ENCODE results near the gene INTS6L. TPM values are rescaled to one million over a fixed set of nuclear protein-coding genes. Genes with fewer than 3 reads are reported as not detected.
A peak's percentile ranks its signal among the peaks of the same experiment; 100 is the strongest.
"Not testable (repeated sequence)": the region's sequence is repeated elsewhere in the genome, so short reads cannot be mapped to it uniquely, and the experiment has no call there.

Gene INTS6L
- total RNA-seq, 8 experiments from 2014 or later: 8.5 to 17.4 (median 12.1) TPM

DNA sequence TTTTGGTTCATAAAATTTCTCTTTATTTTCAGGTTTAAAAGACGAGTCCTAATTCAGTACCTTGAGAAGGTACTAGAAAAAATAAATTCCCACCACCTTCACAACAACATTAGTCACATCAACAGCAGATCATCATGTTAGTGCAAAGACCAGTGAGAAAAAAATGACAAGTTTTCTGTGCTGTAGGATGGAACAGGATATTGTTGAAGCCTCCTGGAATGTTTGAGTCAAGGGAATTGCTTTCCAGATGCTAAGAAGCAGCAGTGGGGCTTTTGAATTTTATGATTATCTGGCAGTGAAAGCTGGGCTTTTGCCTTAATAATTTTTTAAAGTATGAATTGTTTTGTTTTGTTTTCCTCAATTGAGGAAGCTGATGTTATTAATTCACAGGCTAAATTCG, 61.0 kb downstream of the INTS6L start:
- Histone ChIP-seq H3K4me3 (no peak overlapping the region), H3K27ac (no peak overlapping the region), H3K4me1 (replicated peaks in 1 of 2) (no peaks in the 10 kb centered on the region)
- 0 to 71% (median 0%) methylated on average over 1 to 2 of the region's 2 CpGs; no CpG with 5 or more reads in 5 of the 10 experiments for WGBS, 10 experiments
- no peak for ATAC-seq (replicated peaks in 6 of 8)
- in situ Hi-C loops (cut with MboI; ENCODE audit: low pct_unique_long_range_greater_than_20kb in 2 of 9, low sequenced_read_pairs in 9 of 9, unreplicated experiment in 9 of 9): no loop called here

GRCh38 chrX:135585153-135585552, 64.7 kb downstream of the INTS6L start:
- Histone ChIP-seq H3K27ac (no peak overlapping the region), H3K4me1 (replicated peaks in 1 of 2) (no peaks in the 10 kb centered on the region), H3K4me3 (no peak overlapping the region)
- no peak for ATAC-seq (replicated peaks in 6 of 8)
- in situ Hi-C loops (cut with MboI; ENCODE audit: low pct_unique_long_range_greater_than_20kb in 2 of 9, low sequenced_read_pairs in 9 of 9, unreplicated experiment in 9 of 9): no loop called here
- WGBS, 10 experiments: 69% methylated on average over 5 of the region's 6 CpGs; no CpG with 5 or more reads in 9 of the 10 experiments

- in situ Hi-C loops (cut with MboI; ENCODE audit: low pct_unique_long_range_greater_than_20kb in 2 of 9, low sequenced_read_pairs in 9 of 9, unreplicated experiment in 9 of 9): no loop called here
- Histone ChIP-seq H3K27ac (no peak overlapping the region), H3K4me1 (replicated peaks in 1 of 2) (no peaks in the 10 kb centered on the region), H3K4me3 (no peak overlapping the region)
- WGBS, 10 experiments: 52 to 82% (median 80%) methylated on average over 1 to 4 of the region's 4 CpGs; no CpG with 5 or more reads in 5 of the 10 experiments
- ATAC-seq (replicated peaks in 6 of 8): no peak
Measured at GRCh38 chrX:135591871-135592270, 71.4 kb downstream of the INTS6L start.

DNA sequence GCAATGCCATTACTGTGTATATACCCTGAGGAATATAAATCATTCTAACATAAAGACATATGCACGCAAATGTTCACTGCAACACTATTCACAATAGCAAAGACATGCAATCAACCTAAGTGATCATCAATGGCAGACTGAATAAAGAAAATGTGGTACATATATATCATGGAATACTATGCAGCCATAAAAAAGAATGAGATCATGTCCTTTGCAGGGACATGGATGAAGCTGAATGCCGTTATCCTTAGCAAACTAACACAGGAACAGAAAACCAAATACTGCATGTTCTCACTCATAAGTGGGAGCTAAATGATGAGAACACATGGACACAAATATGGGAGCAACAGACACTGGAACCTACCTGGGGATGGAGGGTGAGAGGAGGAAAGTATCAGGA, 73.6 kb downstream of the INTS6L start:
- H3K4me1 ChIP-seq (replicated peaks in 1 of 2); in situ Hi-C loops (cut with MboI; ENCODE audit: low pct_unique_long_range_greater_than_20kb in 2 of 9, low sequenced_read_pairs in 9 of 9, unreplicated experiment in 9 of 9); ATAC-seq (replicated peaks in 6 of 8); H3K4me3 ChIP-seq; H3K27ac ChIP-seq: not testable (repeated sequence)
- 20 to 59% methylated on average over 1 to 2 of the region's 2 CpGs; no CpG with 5 or more reads in 8 of the 10 experiments for WGBS, 10 experiments

DNA sequence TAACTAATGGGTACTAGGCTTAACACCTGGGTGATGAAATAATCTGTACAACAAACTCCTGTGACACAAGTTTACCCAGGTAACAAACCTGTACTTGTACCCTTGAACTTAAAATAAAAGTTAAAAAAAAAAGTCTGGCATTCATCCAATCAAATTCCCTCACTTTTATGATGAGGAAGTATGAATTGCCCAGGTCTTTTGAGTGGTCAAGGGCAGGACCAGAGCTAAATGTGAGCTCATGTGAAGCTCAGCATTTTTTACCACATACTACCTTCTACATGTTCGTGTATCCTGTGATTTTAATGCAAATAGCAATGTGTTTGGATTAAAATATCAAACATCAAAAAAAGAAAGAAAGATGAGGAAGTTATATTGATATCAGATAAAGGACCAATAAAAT, 74.0 kb downstream of the INTS6L start:
- not testable (repeated sequence) for ATAC-seq (replicated peaks in 6 of 8)

GRCh38 chrX:135595543-135595942, 75.1 kb downstream of the INTS6L start:
- no CpG with 5 or more reads among the region's 1 CpG for WGBS, 10 experiments
- H3K4me3 ChIP-seq: no peak overlapping the region
- no peaks in the 10 kb centered on the region for H3K4me1 ChIP-seq (replicated peaks in 1 of 2)
- ATAC-seq (replicated peaks in 6 of 8): no peak
- no peak overlapping the region for H3K27ac ChIP-seq
- in situ Hi-C loops (cut with MboI; ENCODE audit: low pct_unique_long_range_greater_than_20kb in 2 of 9, low sequenced_read_pairs in 9 of 9, unreplicated experiment in 9 of 9): no loop called here

More for the DNA sequence above, 74.0 kb downstream of the INTS6L start:
- in situ Hi-C loops (cut with MboI; ENCODE audit: low pct_unique_long_range_greater_than_20kb in 2 of 9, low sequenced_read_pairs in 9 of 9, unreplicated experiment in 9 of 9); H3K4me1 ChIP-seq (replicated peaks in 1 of 2); H3K27ac ChIP-seq; H3K4me3 ChIP-seq: not testable (repeated sequence)
- 0 to 80% (median 40%) methylated on average over 1 of the region's 1 CpG; no CpG with 5 or more reads in 5 of the 10 experiments for WGBS, 10 experiments

GRCh38 chrX:135596495-135596894, 76.0 kb downstream of the INTS6L start:
- 20 to 100% (median 59%) methylated on average over 1 to 12 of the region's 18 CpGs; no CpG with 5 or more reads in 5 of the 10 experiments for WGBS, 10 experiments
- in situ Hi-C loops (cut with MboI; ENCODE audit: low pct_unique_long_range_greater_than_20kb in 2 of 9, low sequenced_read_pairs in 9 of 9, unreplicated experiment in 9 of 9): no loop called here
- Histone ChIP-seq H3K27ac (no peak overlapping the region), H3K4me3 (no peak overlapping the region), H3K4me1 (replicated peaks in 1 of 2) (no peaks in the 10 kb centered on the region)
- ATAC-seq (replicated peaks in 6 of 8): peak in 4 of 8 experiments; percentile 27 to 88 (median 66)

- no peak overlapping the region for H3K4me3 ChIP-seq
- no peaks in the 10 kb centered on the region for H3K4me1 ChIP-seq (replicated peaks in 1 of 2)
- in situ Hi-C loops (cut with MboI; ENCODE audit: low pct_unique_long_range_greater_than_20kb in 2 of 9, low sequenced_read_pairs in 9 of 9, unreplicated experiment in 9 of 9): no loop called here
- H3K27ac ChIP-seq: no peak overlapping the region
- ATAC-seq (replicated peaks in 6 of 8): no peak
- WGBS, 10 experiments: 36% methylated on average over 6 of the region's 6 CpGs; no CpG with 5 or more reads in 9 of the 10 experiments
Measured at GRCh38 chrX:135605906-135606305, 85.4 kb downstream of the INTS6L start.

DNA sequence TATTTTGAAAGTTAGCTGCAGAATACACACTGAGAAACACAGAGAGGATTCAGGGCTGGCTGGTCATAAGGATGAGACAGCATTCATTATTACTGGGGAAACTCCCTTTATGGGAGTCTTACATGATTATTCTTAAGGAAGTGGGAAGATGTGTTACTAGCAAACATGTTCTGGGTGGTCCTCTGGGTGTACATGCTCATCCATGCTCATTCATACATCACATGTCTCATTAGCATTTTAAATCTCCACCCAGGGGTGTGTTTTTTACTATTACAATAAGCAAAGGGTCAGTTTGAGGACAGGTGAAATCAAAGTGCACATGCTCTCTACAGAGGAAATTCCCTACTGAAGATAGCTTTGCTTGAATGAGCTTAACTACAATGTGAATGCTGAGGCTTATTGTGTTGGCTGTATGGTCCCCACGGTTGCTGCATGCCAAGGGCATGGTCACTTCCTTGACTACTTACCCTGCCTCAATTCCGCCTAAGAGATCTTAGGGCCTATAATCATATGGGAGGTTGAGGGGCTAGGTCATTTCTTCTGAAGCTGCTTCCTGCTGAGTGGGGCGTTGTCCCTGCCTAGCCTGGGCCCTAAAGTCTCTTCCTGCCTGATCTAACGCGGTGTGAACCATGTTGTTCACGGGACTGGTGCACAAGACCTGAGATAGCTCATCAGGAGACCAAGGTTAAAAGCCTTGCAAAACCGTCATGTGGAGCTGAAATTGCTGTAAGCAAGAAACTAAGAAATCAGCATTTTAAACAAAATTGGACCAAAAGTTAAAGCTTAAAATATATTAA, 104.1 kb downstream of the INTS6L start:
- peak in 3 of 8 experiments; percentile 91 to 96 (median 93) for ATAC-seq (replicated peaks in 6 of 8)
- H3K27ac ChIP-seq; H3K4me1 ChIP-seq (replicated peaks in 1 of 2); H3K4me3 ChIP-seq: not testable (repeated sequence)
- WGBS, 10 experiments: no CpG with 5 or more reads among the region's 7 CpGs
- in situ Hi-C loops (cut with MboI; ENCODE audit: low pct_unique_long_range_greater_than_20kb in 2 of 9, low sequenced_read_pairs in 9 of 9, unreplicated experiment in 9 of 9): loop anchor here in 1 of 9 experiments (25.0 kb wide), 1 partner anchor 137 kb away; no protein-coding TSS in a partner anchor

DNA sequence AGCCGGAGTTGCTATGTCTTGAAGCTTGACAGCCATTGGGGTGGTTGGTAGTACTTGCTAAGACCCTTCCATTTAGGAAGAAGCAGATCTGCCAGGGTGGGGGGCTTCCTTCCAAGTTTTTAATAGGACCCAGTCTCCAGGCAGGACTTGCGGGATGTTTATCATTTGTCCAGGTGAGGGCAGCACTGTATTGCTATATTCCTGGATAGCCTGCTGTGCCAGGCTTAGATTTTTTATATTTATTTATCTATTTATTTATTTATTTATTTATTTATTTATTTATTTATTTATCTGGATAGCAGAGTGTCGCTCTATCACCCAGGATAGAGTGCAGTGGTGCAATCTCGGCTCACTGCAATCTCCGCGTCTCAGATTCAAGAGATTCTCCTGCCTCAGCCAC, 105.5 kb downstream of the INTS6L start:
- Histone ChIP-seq H3K4me3 (no peak overlapping the region), H3K4me1 (replicated peaks in 1 of 2) (no peaks in the 10 kb centered on the region), H3K27ac (no peak overlapping the region)
- no peak for ATAC-seq (replicated peaks in 6 of 8)
- in situ Hi-C loops (cut with MboI; ENCODE audit: low pct_unique_long_range_greater_than_20kb in 2 of 9, low sequenced_read_pairs in 9 of 9, unreplicated experiment in 9 of 9): loop anchor here in 1 of 9 experiments (25.0 kb wide), 1 partner anchor 139 kb away; no protein-coding TSS in a partner anchor
- 60 to 73% (median 69%) methylated on average over 1 to 5 of the region's 6 CpGs; no CpG with 5 or more reads in 7 of the 10 experiments for WGBS, 10 experiments

DNA sequence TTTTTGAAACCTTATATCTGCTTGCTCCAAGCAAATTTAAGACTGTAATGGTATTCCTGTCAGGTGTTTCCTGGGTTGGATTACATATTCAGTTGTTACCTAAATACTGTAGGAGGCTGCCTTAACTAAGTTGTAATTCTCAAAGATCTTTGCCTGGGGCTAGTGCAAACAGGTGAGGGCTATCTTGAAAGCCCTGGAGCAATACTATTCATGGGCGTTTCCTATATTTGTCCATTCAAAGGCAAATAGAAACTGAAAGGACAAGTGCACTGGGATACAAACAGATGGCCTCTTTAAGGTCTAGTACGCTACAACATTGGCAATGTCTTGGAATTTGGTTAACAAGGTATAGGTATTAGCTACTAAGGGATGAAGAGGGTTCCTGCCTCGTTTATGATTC, 108.9 kb downstream of the INTS6L start:
- no peak overlapping the region for H3K4me3 ChIP-seq
- WGBS, 10 experiments: 0 to 67% (median 35%) methylated on average over 1 to 3 of the region's 3 CpGs; no CpG with 5 or more reads in 4 of the 10 experiments
- peak in 1 of 8 experiments; percentile 13 for ATAC-seq (replicated peaks in 6 of 8)
- H3K27ac ChIP-seq: no peak overlapping the region
- no peaks in the 10 kb centered on the region for H3K4me1 ChIP-seq (replicated peaks in 1 of 2)
- in situ Hi-C loops (cut with MboI; ENCODE audit: low pct_unique_long_range_greater_than_20kb in 2 of 9, low sequenced_read_pairs in 9 of 9, unreplicated experiment in 9 of 9): loop anchor here in 1 of 9 experiments (25.0 kb wide), 1 partner anchor 142 kb away; no protein-coding TSS in a partner anchor

Data from motor neuron (in vitro differentiated cells).